Fibroblast of mammary gland (primary cell): ENCODE measurements around the gene TIPIN.
A peak's percentile ranks its signal among the peaks of the same experiment; 100 is the strongest.
"Not testable (repeated sequence)": the region's sequence is repeated elsewhere in the genome, so short reads cannot be mapped to it uniquely, and the experiment has no call there.

Experiments
- DNase-seq: peaks from one replicate; pipeline ENCODE4 v3.0.0-alpha.2; 2010; ENCODE audit warnings: low read depth
- H3K4me3 ChIP-seq: 2 replicates; pipeline ENCODE4 v1.5.1; 2011; ENCODE audit warnings: low read depth, mild to moderate bottlenecking, low read length, moderate library complexity; ENCODE audit not compliant: control insufficient read depth
- CTCF ChIP-seq: conservative IDR thresholded peaks from 2 replicates; pipeline ENCODE4 v1.5.1; 2011; ENCODE audit warnings: low read depth, low read length, inconsistent platforms; ENCODE audit not compliant: control insufficient read depth, insufficient read depth

The TIPIN gene

GRCh38 chr15:66402761-66403284 is 46.3 kb upstream of the TIPIN start:
- no peak for TF ChIP-seq CTCF

GRCh38 chr15:66401130-66402021 is 44.9 kb upstream of the TIPIN start:
- peak; percentile 25 for DNase-seq

More at GRCh38 chr15:66402761-66403284, 46.3 kb upstream of the TIPIN start:
- no peak overlapping the region for H3K4me3 ChIP-seq
- no peak for DNase-seq

GRCh38 chr15:66400351-66400774 is 43.9 kb upstream of the TIPIN start:
- H3K4me3 ChIP-seq: no peak overlapping the region
- peak; percentile 64 for DNase-seq

More at GRCh38 chr15:66401130-66402021, 44.9 kb upstream of the TIPIN start:
- TF ChIP-seq CTCF: peak; percentile 4
- no peak overlapping the region for H3K4me3 ChIP-seq

GRCh38 chr15:66399276-66399675 is 42.8 kb upstream of the TIPIN start:
- no peak overlapping the region for H3K4me3 ChIP-seq
- no peak for TF ChIP-seq CTCF

More at GRCh38 chr15:66400351-66400774, 43.9 kb upstream of the TIPIN start:
- no peak for TF ChIP-seq CTCF

GRCh38 chr15:66394915-66395314 is 38.4 kb upstream of the TIPIN start:
- no peak for TF ChIP-seq CTCF
- no peak for DNase-seq
- H3K4me3 ChIP-seq: no peak overlapping the region

More at GRCh38 chr15:66399276-66399675, 42.8 kb upstream of the TIPIN start:
- no peak for DNase-seq

- no peak overlapping the region for H3K4me3 ChIP-seq
- DNase-seq: no peak
- TF ChIP-seq CTCF: no peak
These were observed 38.0 kb upstream of the TIPIN start for GRCh38 chr15:66394472-66394871.

- DNase-seq, H3K4me3 ChIP-seq: not testable (repeated sequence)
These were observed 36.6 kb upstream of the TIPIN start for GRCh38 chr15:66393037-66393436.
